HCT116 (cell line): Measurements from ENCODE around the gene TBC1D1. TPM values are rescaled to one million over a fixed set of nuclear protein-coding genes. Genes with fewer than 3 reads are reported as not detected.

Experiments
- ATAC-seq: fragments of 200-7000 bp; cut with Tn5 transposase; 2 replicates; pipeline ENCODE4 v1.9.1; 2020; ENCODE audit warnings: mild to moderate bottlenecking, moderate library complexity
- BruUV-seq: library from RNA; stranded (reverse); fragments of 400-500 nt; replicated peaks from 2 replicates; lab custom pipeline; 2021; lab: Mats Ljungman, UMichigan
- CTCF ChIA-PET: fragments of 300-600 bp; sonication (Branson Sonifier 250); formaldehyde crosslinking; loops from one replicate; lab custom pipeline; 2021; ENCODE audit warnings: antibody characterized with exemption; lab: Charles Lee
- POLR2A ChIA-PET: fragments of 300-600, 350-600 bp; sonication (Branson Sonifier 250); formaldehyde crosslinking; loops from one replicate; lab custom pipeline; 2021; ENCODE audit warnings: antibody characterized with exemption; lab: Charles Lee
- RAD21 ChIA-PET, 2 experiments: fragments of 300-600 bp; sonication (Branson Sonifier 250); formaldehyde crosslinking; loops; one replicate each; lab custom pipeline; 2023; ENCODE audit warnings: low total read pairs in 2 of 2; ENCODE audit not compliant: uncharacterized antibody in 2 of 2, unreplicated experiment in 2 of 2, low non-redundant PET in 1 of 2; lab: Charles Lee
- DNase-seq: peaks from one replicate; pipeline ENCODE4 v3.0.0-alpha.2; 2010; ENCODE audit warnings: low read depth, low spot score
- H2AFZ ChIP-seq: fragments of 200-600 bp; shearing (Covaris generic), sonication (generic); 2 replicates; pipeline ENCODE4 v1.6.1; 2017; ENCODE audit warnings: low read depth, mixed run types, mixed read lengths, antibody characterized with exemption, low read length; ENCODE audit not compliant: poor library complexity, severe bottlenecking
- H3K27ac ChIP-seq: 2 replicates; pipeline ENCODE4 v1.5.1; 2012; ENCODE audit warnings: low read depth, low read length
- H3K27me3 ChIP-seq: fragments of 200-600 bp; sonication (generic); 2 replicates; pipeline ENCODE4 v1.6.1; 2016; ENCODE audit warnings: mixed run types, low read length, mixed read lengths; ENCODE audit not compliant: insufficient read depth
- H3K36me3 ChIP-seq, 2 experiments: fragments of 200-500 bp in 1 of 2; fragments of 200-600 bp in 1 of 2; sonication (Bioruptor generic) in 1 of 2; sonication (generic) in 1 of 2; 2 replicates each; pipeline versions ENCODE4 v1.5.1 to v1.6.1; 2014 to 2016; ENCODE audit warnings: low read length in 2 of 2, inconsistent platforms in 1 of 2, mixed read lengths in 1 of 2, mixed run types in 1 of 2; ENCODE audit not compliant: insufficient read depth in 2 of 2, control insufficient read depth in 1 of 2
- H3K4me1 ChIP-seq, 2 experiments: fragments of 200-600 bp in 1 of 2; sonication (generic) in 1 of 2; 2 replicates each; pipeline versions ENCODE4 v1.5.1 to v1.6.1; 2012 to 2017; ENCODE audit warnings: low read length in 2 of 2, inconsistent platforms in 1 of 2, mild to moderate bottlenecking in 1 of 2, mixed read lengths in 1 of 2, mixed run types in 1 of 2, moderate library complexity in 1 of 2; ENCODE audit not compliant: insufficient read depth in 2 of 2, control insufficient read depth in 1 of 2
- H3K4me2 ChIP-seq: fragments of 200-600 bp; sonication (generic); 2 replicates; pipeline ENCODE4 v1.6.1; 2017; ENCODE audit warnings: mixed run types, low read length, mixed read lengths
- H3K4me3 ChIP-seq, 2 experiments: fragments of 200-600 bp in 1 of 2; sonication (generic) in 1 of 2; replicated peaks in 1 of 2; 2 replicates each; pipeline ENCODE4 v1.5.1; 2011 to 2016; ENCODE audit warnings: low read length in 2 of 2, control low read depth in 1 of 2, low read depth in 1 of 2, mild to moderate bottlenecking in 1 of 2, mixed read lengths in 1 of 2, mixed run types in 1 of 2
- H3K79me2 ChIP-seq: fragments of 200-600 bp; sonication (generic); 2 replicates; pipeline ENCODE4 v1.6.1; 2017; ENCODE audit warnings: mild to moderate bottlenecking, mixed run types, low read length, moderate library complexity, mixed read lengths; ENCODE audit not compliant: insufficient read depth
- H3K9ac ChIP-seq: fragments of 200-600 bp; sonication (generic); 2 replicates; pipeline ENCODE4 v1.6.1; 2016; ENCODE audit warnings: low read length, mixed read lengths
- H3K9me2 ChIP-seq: fragments of 200-600 bp; sonication (generic), shearing (Covaris generic); 2 replicates; pipeline ENCODE4 v1.6.1; 2017; ENCODE audit warnings: mixed run types, mild to moderate bottlenecking, moderate library complexity; ENCODE audit not compliant: insufficient read depth
- H3K9me3 ChIP-seq, 2 experiments: fragments of 200-500 bp in 1 of 2; fragments of 200-600 bp in 1 of 2; sonication (Bioruptor generic) in 1 of 2; sonication (generic) in 1 of 2; 2 replicates each; pipeline ENCODE4 v1.6.1; 2014 to 2017; ENCODE audit warnings: low read length in 2 of 2, mixed read lengths in 2 of 2, inconsistent platforms in 1 of 2, low read depth in 1 of 2, mild to moderate bottlenecking in 1 of 2, mixed run types in 1 of 2, moderate library complexity in 1 of 2; ENCODE audit not compliant: control insufficient read depth in 1 of 2, insufficient read depth in 1 of 2
- H4K20me1 ChIP-seq: fragments of 200-600 bp; sonication (generic), shearing (Covaris generic); 2 replicates; pipeline ENCODE4 v1.6.1; 2017; ENCODE audit warnings: mixed run types, mild to moderate bottlenecking, moderate library complexity; ENCODE audit not compliant: insufficient read depth
- CBX3 ChIP-seq: IDR thresholded peaks from 2 replicates; pipeline ENCODE4 v1.6.1; 2012; ENCODE audit warnings: low read depth
- CEBPB ChIP-seq: IDR thresholded peaks from 2 replicates; pipeline ENCODE4 v1.6.1; 2012; ENCODE audit warnings: low read depth
- EGR1 ChIP-seq: IDR thresholded peaks from 2 replicates; pipeline ENCODE4 v1.6.1; 2012; ENCODE audit warnings: low read depth
- EZH2 ChIP-seq: fragments of 200-600 bp; sonication (generic); IDR thresholded peaks from 2 replicates; pipeline ENCODE4 v1.6.1; 2017; ENCODE audit warnings: antibody characterized with exemption, mixed run types
- EZH2phosphoT487 ChIP-seq: fragments of 200-600 bp; IDR thresholded peaks from 2 replicates; pipeline ENCODE4 v1.6.1; 2018; ENCODE audit warnings: antibody characterized with exemption, borderline replicate concordance
- FOSL1 ChIP-seq: IDR thresholded peaks from 2 replicates; pipeline ENCODE4 v1.6.1; 2012; ENCODE audit warnings: low read depth
- MAX ChIP-seq: IDR thresholded peaks from 2 replicates; pipeline ENCODE4 v1.6.1; 2012
- POLR2AphosphoS5 ChIP-seq: IDR thresholded peaks from 2 replicates; pipeline ENCODE4 v1.6.1; 2011; ENCODE audit warnings: mild to moderate bottlenecking, low read depth, low read length, moderate library complexity
- RAD21 ChIP-seq: IDR thresholded peaks from 2 replicates; pipeline ENCODE4 v1.6.1; 2012; ENCODE audit warnings: low read depth, mild to moderate bottlenecking
- REST ChIP-seq: IDR thresholded peaks from 2 replicates; pipeline ENCODE4 v1.6.1; 2012; ENCODE audit warnings: low read depth
- SIN3A ChIP-seq: IDR thresholded peaks from 2 replicates; pipeline ENCODE4 v1.6.1; 2012; ENCODE audit warnings: low read depth
- SP1 ChIP-seq: IDR thresholded peaks from 2 replicates; pipeline ENCODE4 v1.6.1; 2012; ENCODE audit warnings: low read depth
- TCF7L2 ChIP-seq: IDR thresholded peaks from 2 replicates; pipeline ENCODE4 v1.7.0; 2011; ENCODE audit warnings: borderline replicate concordance, inconsistent platforms; ENCODE audit not compliant: insufficient read depth, insufficient read length; ENCODE audit errors: extremely low read depth
- ZBTB33 ChIP-seq: IDR thresholded peaks from 2 replicates; pipeline ENCODE4 v1.6.1; 2011; ENCODE audit warnings: mild to moderate bottlenecking, low read length, moderate library complexity; ENCODE audit not compliant: insufficient replicate concordance; ENCODE audit errors: extremely low read depth
- ZNF274 ChIP-seq: fragments of 200-500 bp; sonication (Bioruptor generic); IDR thresholded peaks from 2 replicates; pipeline ENCODE4 v1.6.1; 2014; ENCODE audit warnings: mild to moderate bottlenecking, low read depth, low read length, inconsistent platforms
- intact Hi-C: fragments of 100-400 bp; cut with micrococcal nuclease; formaldehyde crosslinking; loops from 2 replicates; pipeline ENCODE4 v1.10.0; 2022
- total RNA-seq: library from RNA; stranded (reverse); gene quantifications from one replicate; pipeline ENCODE4 v1.2.1, GENCODE V29; 2021; ENCODE audit not compliant: unreplicated experiment

TBC1D1 gene
- total RNA-seq, 1 experiment from 2014 or later, result 82.7 TPM

- no peak overlapping the region for H3K27ac ChIP-seq
- H3K27me3 ChIP-seq, result no peaks in the 10 kb centered on the region
- no peaks in the 10 kb centered on the region for H4K20me1 ChIP-seq
- ChIA-PET POLR2A (no interaction called here), CTCF (no interaction called here), RAD21 (no interaction called here)
- H3K9me2 ChIP-seq, result no peaks in the 10 kb centered on the region
- no peaks in the 10 kb centered on the region for H3K9me3 ChIP-seq
- peaks cover 3 to 4% of the 10 kb centered on the region in 2 experiments; a peak in 1 of 4 replicates for H3K36me3 ChIP-seq
- BruUV-seq, result no TSS peak
- H3K9ac ChIP-seq, result no peak overlapping the region
- no peak overlapping the region for H3K4me3 ChIP-seq
- intact Hi-C loops, result no loop called here
- no peak overlapping the region for H3K4me2 ChIP-seq
- no peak overlapping the region for H2AFZ ChIP-seq
- no peaks in the 10 kb centered on the region for H3K4me1 ChIP-seq
- H3K79me2 ChIP-seq, result no peaks in the 10 kb centered on the region
- TF ChIP-seq SIN3A (no peak), FOSL1 (no peak), CBX3 (no peak), SP1 (no peak), TCF7L2 (no peak), RAD21 (no peak), POLR2AphosphoS5 (no peak)
- DNase-seq (no peak), ATAC-seq (no peak)
Measured at GRCh38 chr4:38105475-38106220, 214.8 kb downstream of the TBC1D1 start.

GRCh38 chr4:38106311-38106710 lies 215.4 kb downstream of the TBC1D1 start:
- H3K9me2 ChIP-seq, result no peaks in the 10 kb centered on the region
- no peak for DNase-seq
- H4K20me1 ChIP-seq, result no peaks in the 10 kb centered on the region
- ATAC-seq, result no peak
- ChIA-PET CTCF (no interaction called here), RAD21 (no interaction called here), POLR2A (no interaction called here)
- intact Hi-C loops, result no loop called here
- no peak overlapping the region for H3K4me2 ChIP-seq
- no peak overlapping the region for H3K27ac ChIP-seq
- H3K79me2 ChIP-seq, result no peaks in the 10 kb centered on the region
- H3K9me3 ChIP-seq, result no peaks in the 10 kb centered on the region
- no peak overlapping the region for H2AFZ ChIP-seq
- no peaks in the 10 kb centered on the region for H3K4me1 ChIP-seq
- H3K36me3 ChIP-seq, result peaks cover 3 to 4% of the 10 kb centered on the region in 2 experiments; a peak in 1 of 4 replicates
- H3K4me3 ChIP-seq, result no peak overlapping the region
- BruUV-seq, result no TSS peak
- no peak overlapping the region for H3K9ac ChIP-seq
- H3K27me3 ChIP-seq, result no peaks in the 10 kb centered on the region
- TF ChIP-seq TCF7L2 (no peak), CBX3 (no peak), EZH2phosphoT487 (no peak), MAX (no peak), SIN3A (no peak), ZNF274 (no peak), REST (no peak), CEBPB (no peak), EZH2 (no peak), EGR1 (no peak), ZBTB33 (no peak)
